AG09319 (cell line): Measurements from ENCODE around the gene SLC10A7.

Experiments used
- DNase-seq: peaks from one replicate; pipeline ENCODE4 v3.0.0-alpha.2; 2010; ENCODE audit warnings: low read depth; ENCODE audit errors: extremely low read depth
- TF ChIP-seq, protein P1 (sequence below): IDR thresholded peaks from 2 replicates; pipeline ENCODE4 v1.5.1; 2011; ENCODE audit warnings: low read depth, mild to moderate bottlenecking, inconsistent platforms, low read length, moderate library complexity

SLC10A7 gene

GRCh38 chr4:146462251-146462650 is 59.5 kb downstream of the SLC10A7 start:
- TF ChIP-seq, protein P1, sequence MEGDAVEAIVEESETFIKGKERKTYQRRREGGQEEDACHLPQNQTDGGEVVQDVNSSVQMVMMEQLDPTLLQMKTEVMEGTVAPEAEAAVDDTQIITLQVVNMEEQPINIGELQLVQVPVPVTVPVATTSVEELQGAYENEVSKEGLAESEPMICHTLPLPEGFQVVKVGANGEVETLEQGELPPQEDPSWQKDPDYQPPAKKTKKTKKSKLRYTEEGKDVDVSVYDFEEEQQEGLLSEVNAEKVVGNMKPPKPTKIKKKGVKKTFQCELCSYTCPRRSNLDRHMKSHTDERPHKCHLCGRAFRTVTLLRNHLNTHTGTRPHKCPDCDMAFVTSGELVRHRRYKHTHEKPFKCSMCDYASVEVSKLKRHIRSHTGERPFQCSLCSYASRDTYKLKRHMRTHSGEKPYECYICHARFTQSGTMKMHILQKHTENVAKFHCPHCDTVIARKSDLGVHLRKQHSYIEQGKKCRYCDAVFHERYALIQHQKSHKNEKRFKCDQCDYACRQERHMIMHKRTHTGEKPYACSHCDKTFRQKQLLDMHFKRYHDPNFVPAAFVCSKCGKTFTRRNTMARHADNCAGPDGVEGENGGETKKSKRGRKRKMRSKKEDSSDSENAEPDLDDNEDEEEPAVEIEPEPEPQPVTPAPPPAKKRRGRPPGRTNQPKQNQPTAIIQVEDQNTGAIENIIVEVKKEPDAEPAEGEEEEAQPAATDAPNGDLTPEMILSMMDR = no peak
- DNase-seq = no peak

DNA sequence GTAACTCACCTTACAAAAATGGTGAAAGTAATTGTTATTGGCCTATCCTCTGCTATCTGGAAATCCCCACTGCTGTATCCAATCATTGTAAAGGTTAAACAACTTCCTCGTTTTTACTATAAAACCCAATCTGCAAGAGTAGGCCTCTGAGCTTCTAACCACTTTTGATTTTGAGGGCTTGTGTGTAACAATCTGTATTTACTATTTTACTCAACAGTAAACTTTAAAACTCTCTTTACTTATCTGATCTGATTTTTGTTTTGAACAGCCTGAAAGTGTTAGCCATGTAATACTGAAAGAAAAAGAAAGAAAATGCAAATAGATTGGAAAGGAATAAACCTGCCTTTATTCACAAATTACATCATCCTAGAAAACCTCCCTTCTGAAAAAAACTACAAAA is 63.1 kb downstream of the SLC10A7 start:
- TF ChIP-seq, protein P1 = no peak
- no peak for DNase-seq

- DNase-seq = no peak
- TF ChIP-seq, protein P1 = no peak
Observed at GRCh38 chr4:146456681-146457080, 65.1 kb downstream of the SLC10A7 start.

GRCh38 chr4:146453181-146453807 is 68.4 kb downstream of the SLC10A7 start:
- DNase-seq = no peak
- TF ChIP-seq, protein P1 = no peak

DNA sequence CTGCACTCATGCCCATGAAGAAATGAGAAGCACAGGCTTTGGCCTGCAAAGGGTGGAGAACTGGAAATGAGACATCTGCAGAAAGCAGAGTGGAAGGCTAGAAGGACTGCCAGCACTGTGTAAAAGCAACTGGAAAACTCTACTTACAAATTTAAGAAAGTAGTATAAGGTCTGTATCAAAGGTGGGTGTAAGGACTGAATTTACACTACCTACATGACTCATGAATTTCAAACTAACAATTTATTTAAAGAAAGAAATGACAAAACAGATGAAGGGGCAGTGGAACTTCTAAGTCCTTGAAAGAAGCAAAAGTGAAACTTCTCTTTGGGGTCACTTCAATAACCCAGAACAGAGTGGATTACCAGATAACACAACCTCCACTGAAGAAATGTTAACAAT is 71.2 kb downstream of the SLC10A7 start:
- no peak for DNase-seq
- TF ChIP-seq, protein P1 = no peak

GRCh38 chr4:146446555-146446954 is 75.2 kb downstream of the SLC10A7 start:
- DNase-seq = no peak
- TF ChIP-seq, protein P1 = no peak

GRCh38 chr4:146445198-146446150 is 76.3 kb downstream of the SLC10A7 start:
- no peak for DNase-seq
- TF ChIP-seq, protein P1 = no peak
